Measurements from ENCODE around the gene MX2. TPM values are rescaled to one million over a fixed set of nuclear protein-coding genes. Genes with fewer than 3 reads are reported as not detected.

The MX2 gene
- total and polyA plus RNA-seq, 2 of the 8 experiments (the other 6 are each of a cell fraction or from before 2014, with no cell fraction given): 3.1 to 8.9 TPM

DNA sequence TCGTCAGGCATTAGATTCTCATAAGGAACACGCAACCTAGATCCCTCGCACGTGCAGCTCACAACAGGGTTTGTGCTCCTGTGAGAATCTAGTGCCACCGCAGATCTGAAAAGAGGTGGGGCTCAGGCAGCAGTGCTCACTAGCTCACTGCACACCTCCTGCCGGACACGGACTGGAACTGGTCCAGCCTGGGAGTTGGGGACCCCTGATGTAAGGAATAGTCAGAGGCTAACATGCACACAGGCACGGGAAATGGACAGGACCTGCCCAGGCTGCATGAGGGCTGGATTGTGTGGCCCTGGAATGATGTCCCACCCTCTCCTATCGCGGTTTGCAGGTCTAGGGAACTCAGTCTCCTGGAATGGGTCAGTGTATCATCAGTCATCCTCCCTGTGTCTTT lies 41.0 kb downstream of the MX2 start:
- Histone ChIP-seq H3K56ac (replicated peaks; ENCODE audit: insufficient read length, low read depth, low read length) (no peak overlapping the region), H3K4me3 (ENCODE audit: extremely low read depth in 1 of 4, insufficient read depth in 2 of 4, low read depth in 3 of 4, low read length in 4 of 4) (no peak overlapping the region), H3K79me1 (ENCODE audit: low read depth, low read length) (no peaks in the 10 kb centered on the region), H3K4me2 (ENCODE audit: insufficient read depth in 1 of 2, low read depth in 2 of 2, low read length in 2 of 2) (no peak overlapping the region), H2BK120ac (replicated peaks; ENCODE audit: low read depth, low read length) (no peak overlapping the region), H3K27me3 (replicated peaks in 1 of 4; ENCODE audit: control insufficient read depth in 3 of 4, extremely low read depth in 1 of 4, insufficient read depth in 3 of 4, low read length in 3 of 4) (no peaks in the 10 kb centered on the region), H3K9me3 (ENCODE audit: insufficient read depth in 2 of 2, low read depth in 1 of 2, low read length in 1 of 2) (no peaks in the 10 kb centered on the region), H3K9ac (replicated peaks in 1 of 4; ENCODE audit: extremely low read depth in 1 of 4, low read depth in 3 of 4, low read length in 3 of 4) (no peak overlapping the region), H3K4ac (replicated peaks; ENCODE audit: insufficient read length, low read depth, low read length) (no peak overlapping the region), H3K14ac (ENCODE audit: insufficient read length) (no peak overlapping the region), H3K27ac (ENCODE audit: low read depth, low read length) (no peak overlapping the region), H4K8ac (ENCODE audit: extremely low read depth, insufficient read depth, low read length) (no peak overlapping the region), H3K79me2 (ENCODE audit: control insufficient read depth in 1 of 2, insufficient read depth in 2 of 2, low read length in 2 of 2) (no peaks in the 10 kb centered on the region), H3K18ac (ENCODE audit: extremely low read depth, low read length) (no peak overlapping the region), H2BK5ac (ENCODE audit: low read depth, low read length) (no peak overlapping the region), H2BK12ac (ENCODE audit: low read depth, low read length) (no peak overlapping the region), H4K20me1 (replicated peaks in 1 of 2; ENCODE audit: control insufficient read depth in 1 of 2, insufficient read depth in 2 of 2, low read length in 2 of 2) (no peaks in the 10 kb centered on the region), H2AK5ac (ENCODE audit: low read depth, low read length) (no peak overlapping the region), H3K23ac (ENCODE audit: insufficient read length) (no peak overlapping the region), H3K23me2 (ENCODE audit: low read depth, low read length) (no peaks in the 10 kb centered on the region), H2AFZ (ENCODE audit: low read length) (no peak overlapping the region), H4K91ac (replicated peaks; ENCODE audit: insufficient read length, low read length) (no peak overlapping the region), H4K5ac (ENCODE audit: insufficient read length, low read depth, low read length) (no peak overlapping the region), H2BK20ac (ENCODE audit: low read length) (no peak overlapping the region), H3K4me1 (replicated peaks in 1 of 4; ENCODE audit: control insufficient read depth in 3 of 4, insufficient read depth in 4 of 4, low read length in 3 of 4) (no peaks in the 10 kb centered on the region), H2BK15ac (ENCODE audit: low read length) (no peak overlapping the region), H3K36me3 (ENCODE audit: control insufficient read depth in 2 of 4, insufficient read depth in 4 of 4, low read length in 3 of 4) (no peaks in the 10 kb centered on the region)
- CTCF ChIA-PET (ENCODE audit: partially characterized antibody): interaction anchor here (0.6 to 2.3 kb wide), 6 partner anchors 10 to 233 kb away, joined by 3 to 13 read pairs (median 4); no protein-coding TSS in a partner anchor
- TF ChIP-seq BACH1 (IDR thresholded peaks at IDR 0.05; ENCODE audit: low read length): no peak
- no peak for DNase-seq (ENCODE audit: low read depth in 1 of 2, low spot score in 2 of 2)
- FAIRE-seq: no peak
- POLR2A ChIA-PET (ENCODE audit: partially characterized antibody): no interaction called here
- WGBS, 2 experiments (ENCODE audit: extremely low coverage in 1 of 2, insufficient coverage in 1 of 2, insufficient read length in 1 of 2, insufficient replicate concordance in 2 of 2, low coverage in 1 of 2, low lambda C conversion rate in 2 of 2, missing lambda C conversion rate in 1 of 2): 93% methylated on average over 10 of the region's 10 CpGs; no CpG with 5 or more reads in 1 of the 2 experiments
